IPS-20b (cell line): ENCODE data around the gene NPFF.
"Not testable (repeated sequence)": the region's sequence is repeated elsewhere in the genome, so short reads cannot be mapped to it uniquely, and the experiment has no call there.

ENCODE experiments used
- H3K27ac ChIP-seq: one replicate; pipeline ENCODE4 v1.5.1; 2013; ENCODE audit warnings: low read length
- H3K27me3 ChIP-seq: 2 replicates; pipeline ENCODE4 v1.6.1; 2013; ENCODE audit warnings: mild to moderate bottlenecking, low read length, inconsistent platforms; ENCODE audit not compliant: insufficient read depth
- H3K36me3 ChIP-seq: 2 replicates; pipeline ENCODE4 v1.6.1; 2013; ENCODE audit warnings: low read depth, mild to moderate bottlenecking, inconsistent platforms, low read length, moderate library complexity; ENCODE audit not compliant: insufficient read depth
- H3K4me1 ChIP-seq: 2 replicates; pipeline ENCODE4 v1.6.1; 2013; ENCODE audit warnings: mild to moderate bottlenecking, control low read depth, inconsistent platforms, low read length, moderate library complexity; ENCODE audit not compliant: insufficient read depth
- H3K4me3 ChIP-seq: 2 replicates; pipeline ENCODE4 v1.5.1; 2013; ENCODE audit warnings: mild to moderate bottlenecking, low read length, inconsistent platforms
- H3K9ac ChIP-seq: 2 replicates; pipeline ENCODE4 v1.6.1; 2013; ENCODE audit warnings: low read depth, mild to moderate bottlenecking, inconsistent platforms, low read length, moderate library complexity
- H3K9me3 ChIP-seq: 2 replicates; pipeline ENCODE4 v1.6.1; 2013; ENCODE audit warnings: mild to moderate bottlenecking, low read depth, low read length, inconsistent platforms; ENCODE audit not compliant: insufficient read depth

NPFF gene

DNA sequence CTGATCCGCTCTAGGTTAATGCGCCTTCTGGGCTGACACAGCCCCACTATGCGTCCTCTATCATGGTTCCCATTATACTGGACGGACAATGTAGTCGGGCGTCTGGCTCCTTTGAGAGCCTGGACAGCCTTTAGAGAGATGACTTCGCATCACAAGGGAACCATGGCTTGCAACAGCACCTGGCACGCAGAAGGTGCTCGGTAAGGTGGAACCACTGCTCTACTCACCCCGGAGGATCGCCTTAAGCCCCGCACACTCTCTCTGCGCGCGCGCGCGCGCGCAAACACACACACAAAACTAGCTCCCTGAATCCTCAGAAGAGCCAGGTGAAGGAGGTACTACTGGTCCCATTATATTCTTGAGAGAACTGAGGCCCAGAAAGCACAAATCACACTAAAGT, 15.1 kb downstream of the NPFF start:
- Histone ChIP-seq H3K9ac (peak overlapping the region; percentile 67; the same call in 1 of the 2 replicates), H3K27ac (no peak overlapping the region), H3K4me1 (peaks cover 26% of the 10 kb centered on the region; the same call in 1 of the 2 replicates), H3K27me3 (no peaks in the 10 kb centered on the region), H3K36me3 (peaks cover 7% of the 10 kb centered on the region; the same call in 1 of the 2 replicates), H3K4me3 (peak overlapping the region; percentile 74), H3K9me3 (no peaks in the 10 kb centered on the region)

GRCh38 chr12:53489242-53489864, 17.9 kb downstream of the NPFF start:
- no peaks in the 10 kb centered on the region for H3K9me3 ChIP-seq
- no peak overlapping the region for H3K9ac ChIP-seq
- no peak overlapping the region for H3K27ac ChIP-seq

DNA sequence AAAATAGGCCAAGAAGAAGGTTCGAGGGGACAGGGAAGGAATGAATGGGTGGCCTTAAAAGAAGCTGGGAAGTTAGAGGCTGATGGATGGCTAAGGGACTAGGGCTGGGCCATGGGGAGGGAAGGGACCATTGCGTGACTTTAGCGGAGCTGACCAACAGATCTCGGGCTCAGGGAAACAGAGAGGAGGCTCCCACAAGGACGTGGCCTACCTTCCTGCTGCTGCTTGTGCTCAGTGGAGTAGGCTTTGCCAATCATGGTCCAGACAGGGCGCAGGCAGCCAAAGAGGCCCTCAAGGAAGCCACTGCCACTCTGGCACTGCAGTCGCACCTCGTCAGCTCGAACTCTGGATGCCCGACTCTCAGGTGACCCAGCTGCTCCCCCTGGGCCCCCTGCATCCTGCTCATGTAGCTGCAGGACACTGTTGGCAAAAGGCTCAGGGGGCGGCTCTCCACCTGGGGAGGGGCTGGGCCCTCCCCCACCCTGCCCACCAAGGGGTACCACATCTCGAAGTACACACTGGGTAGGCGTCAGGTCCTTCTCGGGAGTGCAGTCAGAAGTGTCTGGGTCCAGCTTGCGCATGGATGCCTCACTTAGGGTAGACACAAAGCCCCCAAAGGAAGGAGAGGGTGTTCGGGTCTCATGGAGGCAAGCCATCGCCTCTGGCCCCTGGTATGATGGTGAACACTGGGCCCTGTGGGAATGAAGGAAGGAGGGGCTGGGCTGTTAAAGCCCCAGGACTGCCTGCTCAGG, 20.4 kb downstream of the NPFF start:
- H3K9me3 ChIP-seq, result no peaks in the 10 kb centered on the region
- peaks cover 58% of the 10 kb centered on the region for H3K36me3 ChIP-seq
- no peak overlapping the region for H3K9ac ChIP-seq
- no peaks in the 10 kb centered on the region for H3K27me3 ChIP-seq
- H3K4me1 ChIP-seq, result 0 out of 2 replicates have a peak, but pooled peaks cover under 1% of the 10 kb centered on the region
- no peak overlapping the region for H3K27ac ChIP-seq
- H3K4me3 ChIP-seq, result no peak overlapping the region

More at GRCh38 chr12:53489242-53489864, 17.9 kb downstream of the NPFF start:
- Histone ChIP-seq H3K36me3 (peaks cover 35% of the 10 kb centered on the region), H3K4me3 (no peak overlapping the region), H3K27me3 (no peaks in the 10 kb centered on the region), H3K4me1 (peaks cover 15% of the 10 kb centered on the region; the same call in 1 of the 2 replicates)

DNA sequence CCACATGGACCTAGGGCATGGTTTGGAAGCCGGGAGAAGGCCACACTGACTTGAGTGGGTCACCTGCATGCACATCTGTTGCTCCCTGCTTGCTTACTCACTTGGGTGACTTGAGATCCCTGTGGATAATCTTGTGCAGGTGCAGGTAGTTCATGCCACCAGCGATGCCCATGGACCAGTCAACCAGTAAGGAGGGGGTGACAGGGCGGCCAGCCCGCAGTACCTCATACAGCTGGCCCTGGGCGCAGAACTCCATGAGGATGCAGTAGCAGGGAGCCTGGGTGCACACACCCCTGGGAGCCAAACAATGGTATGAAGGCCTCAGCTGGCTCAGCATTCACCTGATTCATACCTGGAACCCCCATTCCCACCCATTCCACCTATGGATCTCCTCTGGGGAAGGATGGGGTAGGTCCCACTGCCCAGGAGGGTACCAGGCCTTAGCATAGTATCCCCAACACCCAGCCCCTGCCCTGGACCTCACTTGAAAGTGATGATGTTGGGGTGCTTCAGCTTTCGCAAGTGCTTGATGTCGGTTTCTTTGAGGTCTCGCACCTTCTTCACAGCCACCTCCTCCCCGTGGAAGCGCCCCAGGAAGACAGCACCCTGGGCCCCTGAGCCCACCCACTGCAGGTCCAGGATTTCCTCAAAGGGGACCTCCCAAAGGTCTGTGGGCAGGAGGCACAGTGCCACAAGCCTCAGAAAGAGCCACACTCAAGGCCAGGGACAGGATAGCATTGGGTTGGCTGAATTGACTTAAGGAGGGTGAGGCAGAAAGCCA, 21.1 kb downstream of the NPFF start:
- Histone ChIP-seq H3K27me3 (no peaks in the 10 kb centered on the region), H3K4me1 (no peaks in the 10 kb centered on the region), H3K4me3 (no peak overlapping the region), H3K36me3 (peaks cover 65% of the 10 kb centered on the region), H3K27ac (no peak overlapping the region), H3K9me3 (no peaks in the 10 kb centered on the region), H3K9ac (no peak overlapping the region)

DNA sequence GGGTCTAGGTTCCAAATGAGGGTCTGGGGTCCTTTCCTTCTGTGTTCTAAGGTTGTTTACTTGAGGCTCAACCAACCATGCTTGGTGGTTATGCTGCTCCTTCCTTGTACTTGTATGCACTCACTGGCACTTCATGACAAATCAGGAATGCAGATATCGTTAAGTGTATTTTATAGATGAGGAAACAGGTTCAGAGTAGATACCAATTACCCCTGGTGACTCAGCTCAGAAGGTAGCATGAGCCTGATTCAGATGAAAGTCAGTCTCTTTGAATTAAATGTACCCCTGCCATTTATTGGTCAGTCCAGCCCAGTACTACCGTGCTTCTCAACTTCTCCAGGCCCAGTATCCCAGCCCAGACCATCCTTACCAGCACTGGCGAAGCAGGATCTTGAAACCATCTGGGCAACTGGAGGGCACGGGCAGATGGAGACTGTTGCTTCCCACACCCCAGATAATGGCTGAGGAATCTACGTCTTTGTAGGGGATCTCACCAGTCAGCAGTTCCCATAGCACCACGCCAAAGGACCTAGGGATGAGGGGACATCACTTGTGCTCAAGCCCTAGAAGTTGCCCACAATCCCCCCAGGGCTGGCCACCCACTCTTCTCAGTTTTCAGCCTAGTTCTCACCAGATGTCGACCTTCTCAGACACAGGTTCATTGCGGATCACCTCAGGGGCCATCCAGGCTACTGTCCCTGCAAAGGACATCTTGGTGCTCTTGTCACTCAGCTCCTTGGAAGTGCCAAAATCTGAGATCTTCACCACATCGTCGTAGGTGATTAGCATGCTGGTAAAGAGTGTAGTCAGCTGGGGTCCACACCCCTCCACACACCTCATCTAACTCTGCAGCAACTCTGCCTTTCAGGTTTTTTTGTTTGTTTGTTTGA, 22.4 kb downstream of the NPFF start:
- Histone ChIP-seq H3K36me3 (peaks cover 78% of the 10 kb centered on the region), H3K9ac (no peak overlapping the region), H3K27ac (no peak overlapping the region), H3K4me3 (no peak overlapping the region), H3K9me3 (no peaks in the 10 kb centered on the region), H3K4me1 (peaks cover 6% of the 10 kb centered on the region; the same call in 1 of the 2 replicates), H3K27me3 (no peaks in the 10 kb centered on the region)

DNA sequence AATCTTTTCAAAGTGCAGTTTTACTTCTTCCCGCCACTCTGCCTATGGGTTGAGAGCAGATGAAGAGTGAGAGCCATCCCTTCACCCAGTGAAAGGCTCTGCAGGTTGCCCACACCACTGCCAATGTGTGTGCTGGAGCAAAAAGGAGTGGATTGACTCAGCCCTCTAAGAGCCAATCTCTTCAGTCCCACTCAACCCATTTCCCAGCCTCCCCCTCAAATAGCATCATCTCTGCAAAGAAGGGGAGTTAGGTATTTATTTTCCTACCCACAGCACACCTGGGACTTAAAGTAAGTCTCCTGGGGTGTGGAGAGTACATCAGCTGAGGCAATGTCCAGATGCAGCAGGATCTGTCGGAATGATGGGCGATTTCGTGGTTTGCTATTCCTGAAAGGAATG, 23.3 kb downstream of the NPFF start:
- H3K27ac ChIP-seq, result no peak overlapping the region
- no peak overlapping the region for H3K9ac ChIP-seq
- H3K9me3 ChIP-seq, result no peaks in the 10 kb centered on the region
- H3K4me1 ChIP-seq, result peaks cover 7% of the 10 kb centered on the region
- H3K27me3 ChIP-seq, result no peaks in the 10 kb centered on the region
- H3K36me3 ChIP-seq, result peaks cover 87% of the 10 kb centered on the region
- no peak overlapping the region for H3K4me3 ChIP-seq

DNA sequence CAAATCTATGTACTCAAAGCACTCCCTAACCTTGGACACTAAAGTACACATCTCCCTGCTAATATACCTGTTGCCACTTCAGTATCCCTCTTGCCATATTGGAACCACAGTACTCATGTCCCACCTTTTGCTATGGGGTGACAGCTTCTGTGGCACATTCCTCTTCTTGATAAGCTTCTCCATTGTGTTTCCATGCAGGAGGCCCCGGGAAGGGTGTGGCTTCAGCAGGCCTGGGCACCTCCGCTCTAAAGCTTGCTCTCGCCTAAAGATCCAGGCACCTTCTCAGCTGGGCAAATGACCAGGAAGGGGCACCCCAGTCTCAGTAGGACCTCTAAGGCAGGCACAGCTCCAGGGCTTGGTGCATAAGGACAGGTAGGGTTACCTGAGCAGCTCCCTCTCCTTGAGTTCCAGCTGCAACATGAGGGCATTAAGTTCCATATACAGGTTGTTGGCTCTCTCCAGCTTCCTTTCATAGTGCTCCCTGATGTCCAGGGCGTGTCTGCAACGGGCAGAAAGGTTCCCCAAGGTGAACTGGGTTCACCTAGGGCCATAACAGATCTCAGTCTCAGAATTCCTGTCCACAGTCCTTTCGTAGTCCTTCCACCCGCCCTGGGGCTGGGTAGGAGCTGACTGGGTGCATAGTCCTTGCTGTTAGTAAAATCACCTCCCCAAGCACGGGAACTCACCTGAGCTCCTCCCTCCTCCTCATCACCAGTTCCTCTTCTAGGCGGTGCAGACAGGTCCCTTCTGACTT, 23.9 kb downstream of the NPFF start:
- Histone ChIP-seq H3K4me1 (peaks cover 8% of the 10 kb centered on the region), H3K27ac (no peak overlapping the region), H3K9ac (no peak overlapping the region), H3K9me3 (no peaks in the 10 kb centered on the region), H3K4me3 (no peak overlapping the region), H3K27me3 (no peaks in the 10 kb centered on the region), H3K36me3 (peaks cover 93% of the 10 kb centered on the region)

GRCh38 chr12:53482626-53483168, 24.6 kb downstream of the NPFF start:
- no peak overlapping the region for H3K27ac ChIP-seq
- H3K27me3 ChIP-seq, result no peaks in the 10 kb centered on the region
- no peaks in the 10 kb centered on the region for H3K9me3 ChIP-seq
- peaks cover 98% of the 10 kb centered on the region for H3K36me3 ChIP-seq
- no peak overlapping the region for H3K4me3 ChIP-seq
- peaks cover 8% of the 10 kb centered on the region for H3K4me1 ChIP-seq
- no peak overlapping the region for H3K9ac ChIP-seq

- H3K36me3 ChIP-seq, result peaks cover 98% of the 10 kb centered on the region
- no peaks in the 10 kb centered on the region for H3K9me3 ChIP-seq
- peaks cover 8% of the 10 kb centered on the region for H3K4me1 ChIP-seq
- no peak overlapping the region for H3K27ac ChIP-seq
- no peak overlapping the region for H3K4me3 ChIP-seq
- H3K9ac ChIP-seq, result no peak overlapping the region
- no peaks in the 10 kb centered on the region for H3K27me3 ChIP-seq
Measured at GRCh38 chr12:53481939-53482586, 25.2 kb downstream of the NPFF start.

GRCh38 chr12:53481458-53481857, 25.8 kb downstream of the NPFF start:
- not testable (repeated sequence) for H3K4me3 ChIP-seq, H3K27ac ChIP-seq, H3K27me3 ChIP-seq, H3K9me3 ChIP-seq, H3K9ac ChIP-seq
- Histone ChIP-seq H3K36me3 (peaks cover 98% of the 10 kb centered on the region), H3K4me1 (peaks cover 11% of the 10 kb centered on the region)
